B cell (primary cell): ENCODE measurements around the gene LRRC4B. TPM values are rescaled to one million over a fixed set of nuclear protein-coding genes. Genes with fewer than 3 reads are reported as not detected.
"Not testable (repeated sequence)": the region's sequence is repeated elsewhere in the genome, so short reads cannot be mapped to it uniquely, and the experiment has no call there.

Experiments used
- ATAC-seq: fragments of 200-7000 bp; cut with Tn5 transposase; one replicate; pipeline ENCODE4 v1.10.0; 2021; ENCODE audit warnings: low read depth, mild to moderate bottlenecking, moderate number of reproducible peaks, moderate library complexity
- CTCF ChIA-PET: fragments of 350-600 bp; sonication (Branson Sonifier 250); formaldehyde crosslinking; loops from one replicate; lab custom pipeline; 2021; ENCODE audit warnings: antibody characterized with exemption, inconsistent platforms; lab: Charles Lee
- POLR2A ChIA-PET: fragments of 350-600 bp; sonication (Branson Sonifier 250); formaldehyde crosslinking; loops from one replicate; lab custom pipeline; 2021; ENCODE audit warnings: antibody characterized with exemption; lab: Charles Lee
- DNase-seq: peaks from one replicate; pipeline ENCODE4 v3.0.0; 2013
- H2AFZ ChIP-seq: 2 replicates; pipeline ENCODE4 v1.6.1; 2012; ENCODE audit warnings: mild to moderate bottlenecking, low read depth, low read length; ENCODE audit not compliant: insufficient read depth, poor library complexity, severe bottlenecking
- H3K27ac ChIP-seq, 2 donors: 1 replicate in 1 of 2; 2 replicates in 1 of 2; pipeline ENCODE4 v1.5.1; 2012 to 2013; ENCODE audit warnings: low read length in 2 of 2, mild to moderate bottlenecking in 2 of 2, moderate library complexity in 1 of 2
- H3K27me3 ChIP-seq, 4 experiments: fragments of 200-600 bp in 1 of 4; sonication (generic) in 1 of 4; replicated peaks in 1 of 4; 1 replicate in 2 of 4; 2 replicates in 2 of 4; pipeline versions ENCODE4 v1.6.1 to v1.7.0; 2013 to 2016; ENCODE audit warnings: low read length in 3 of 4, mild to moderate bottlenecking in 2 of 4, mixed read lengths in 1 of 4, moderate library complexity in 1 of 4; ENCODE audit not compliant: insufficient read depth in 4 of 4, control insufficient read depth in 3 of 4; ENCODE audit errors: control extremely low read depth in 1 of 4
- H3K36me3 ChIP-seq, 2 experiments: replicated peaks in 1 of 2; 1 replicate in 1 of 2; 2 replicates in 1 of 2; pipeline versions ENCODE4 v1.6.1 to v1.7.1; 2013; ENCODE audit warnings: low read length in 1 of 2; ENCODE audit not compliant: insufficient read depth in 2 of 2, control insufficient read depth in 1 of 2; ENCODE audit errors: control extremely low read depth in 1 of 2, extremely low read depth in 1 of 2
- H3K4me1 ChIP-seq, 2 donors: fragments of 200-600 bp in 1 of 2; sonication (generic) in 1 of 2; 1 replicate in 1 of 2; 2 replicates in 1 of 2; pipeline versions ENCODE4 v1.5.1 to v1.6.1; 2013 to 2017; ENCODE audit warnings: low read length in 2 of 2; ENCODE audit not compliant: control insufficient read depth in 2 of 2, insufficient read depth in 2 of 2
- H3K4me2 ChIP-seq: replicated peaks from 2 replicates; pipeline ENCODE3; 2012; ENCODE audit warnings: mild to moderate bottlenecking, low read depth, low read length; ENCODE audit not compliant: poor library complexity, severe bottlenecking
- H3K4me3 ChIP-seq, 5 experiments: fragments of 200-600 bp in 1 of 5; sonication (generic) in 1 of 5; 1 replicate in 3 of 5; 2 replicates in 2 of 5; pipeline versions ENCODE4 v1.5.1 to v1.7.0; 2011 to 2016; ENCODE audit warnings: low read length in 4 of 5, mild to moderate bottlenecking in 4 of 5, low read depth in 2 of 5, control low read depth in 1 of 5, moderate library complexity in 1 of 5; ENCODE audit not compliant: insufficient read depth in 1 of 5; ENCODE audit errors: control extremely low read depth in 1 of 5, extremely low read depth in 1 of 5
- H3K79me2 ChIP-seq: fragments of 200-600 bp; sonication (generic); one replicate; pipeline ENCODE4 v1.6.0; 2016; ENCODE audit warnings: low read length; ENCODE audit not compliant: control insufficient read depth, insufficient read depth
- H3K9ac ChIP-seq: fragments of 200-600 bp; sonication (generic); 2 replicates; pipeline ENCODE4 v1.6.1; 2017; ENCODE audit warnings: mild to moderate bottlenecking, low read length, moderate library complexity
- H3K9me3 ChIP-seq, 3 donors: one replicate each; pipeline versions ENCODE4 v1.6.1 to v1.7.1; 2013; ENCODE audit warnings: low read length in 2 of 3; ENCODE audit not compliant: control insufficient read depth in 2 of 3, insufficient read depth in 1 of 3; ENCODE audit errors: control extremely low read depth in 1 of 3
- H4K20me1 ChIP-seq: 2 replicates; pipeline ENCODE4 v1.6.0; 2012; ENCODE audit warnings: mild to moderate bottlenecking, low read length; ENCODE audit not compliant: insufficient read depth, control insufficient read depth, poor library complexity, severe bottlenecking
- H3K27ac Mint-ChIP-seq: one replicate; pipeline ENCODE4 v1.8.0; 2021; ENCODE audit warnings: mixed read lengths
- H3K27me3 Mint-ChIP-seq: one replicate; pipeline ENCODE4 v1.8.0; 2021; ENCODE audit warnings: mixed read lengths
- H3K4me1 Mint-ChIP-seq: one replicate; pipeline ENCODE4 v1.8.0; 2021; ENCODE audit warnings: mixed read lengths
- H3K4me3 Mint-ChIP-seq: one replicate; pipeline ENCODE4 v1.8.0; 2021; ENCODE audit warnings: mixed read lengths
- H3K9me3 Mint-ChIP-seq: one replicate; pipeline ENCODE4 v1.8.0; 2022; ENCODE audit warnings: mixed read lengths; ENCODE audit not compliant: insufficient read depth
- EZH2 ChIP-seq: IDR thresholded peaks from 2 replicates; pipeline ENCODE4 v1.6.1; 2012; ENCODE audit warnings: borderline replicate concordance, low read depth, mild to moderate bottlenecking, moderate library complexity, low read length; ENCODE audit not compliant: insufficient read depth, poor library complexity, severe bottlenecking
- WGBS: methylation state at CpG from one replicate; pipeline ENCODE4 v1.1.5; 2013; ENCODE audit warnings: missing lambda C conversion rate; ENCODE audit not compliant: insufficient coverage; 5-methylcytosine and 5-hydroxymethylcytosine counted together
- intact Hi-C: fragments of 100-400 bp; cut with micrococcal nuclease; formaldehyde crosslinking; loops from one replicate; pipeline ENCODE4 v1.10.0; 2022
- polyA plus RNA-seq: library from polyadenylated mRNA; depleted of rRNA; stranded (reverse); fragments of >200 nt; gene quantifications from 2 replicates; pipeline ENCODE4 v1.2.3, GENCODE V29; 2012
- total RNA-seq, 2 donors: library from RNA; stranded (reverse); fragments of 120-200 nt in 1 of 2; gene quantifications; 1 replicate in 1 of 2; 2 replicates in 1 of 2; pipeline versions ENCODE4 v1.2.3 to v1.2.4, GENCODE V29; 2013 to 2022
- TF ChIP-seq, protein P1 (sequence below): fragments of 200-600 bp; IDR thresholded peaks from one replicate; pipeline ENCODE4 v1.8.0; 2022; ENCODE audit warnings: antibody characterized with exemption, mild to moderate bottlenecking

The LRRC4B gene
- total and polyA plus RNA-seq, 2 donors (not counting 1 experiment from before 2014, with no cell fraction given): 0.03 TPM; not detected in 1

DNA sequence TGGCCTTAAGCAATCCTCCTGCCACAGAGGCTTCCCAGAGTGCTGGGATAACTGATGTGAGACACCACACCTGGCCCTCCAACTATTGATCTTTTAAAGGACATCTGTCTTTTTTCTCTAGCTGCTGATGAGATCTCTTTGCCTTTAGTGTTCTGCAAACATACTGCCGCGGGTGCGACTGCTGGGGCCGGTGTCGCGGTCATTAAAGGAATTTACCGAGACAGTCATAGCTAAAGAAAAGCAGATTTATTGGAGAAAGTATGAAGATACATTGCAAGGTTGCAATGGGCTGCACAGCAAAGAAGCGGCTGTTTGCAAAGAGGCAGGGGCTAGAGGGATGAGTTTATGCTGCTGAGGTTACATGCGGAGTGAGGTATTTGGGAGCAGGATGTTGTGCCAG is 31.2 kb upstream of the LRRC4B start:
- DNase-seq: no peak
- ATAC-seq: no peak
- Histone ChIP-seq H3K27me3 (peaks cover 0 to 21% (median 4%) of the 10 kb centered on the region in 4 experiments), H3K9me3 (peaks cover 0 to 3% (median 0%) of the 10 kb centered on the region in 3 donors), H2AFZ (no peak overlapping the region), H3K4me3 (no peak overlapping the region), H3K27ac (no peak overlapping the region), H3K4me2 (no peak overlapping the region), H3K79me2 (no peaks in the 10 kb centered on the region), H3K36me3 (no peaks in the 10 kb centered on the region), H3K4me1 (no peaks in the 10 kb centered on the region), H3K9ac (no peak overlapping the region), H4K20me1 (no peaks in the 10 kb centered on the region)
- H3K9me3 Mint-ChIP-seq: no peaks in the 10 kb centered on the region
- peaks cover 39% of the 10 kb centered on the region for H3K27me3 Mint-ChIP-seq
- no peak overlapping the region for H3K27ac Mint-ChIP-seq
- TF ChIP-seq, protein P1, sequence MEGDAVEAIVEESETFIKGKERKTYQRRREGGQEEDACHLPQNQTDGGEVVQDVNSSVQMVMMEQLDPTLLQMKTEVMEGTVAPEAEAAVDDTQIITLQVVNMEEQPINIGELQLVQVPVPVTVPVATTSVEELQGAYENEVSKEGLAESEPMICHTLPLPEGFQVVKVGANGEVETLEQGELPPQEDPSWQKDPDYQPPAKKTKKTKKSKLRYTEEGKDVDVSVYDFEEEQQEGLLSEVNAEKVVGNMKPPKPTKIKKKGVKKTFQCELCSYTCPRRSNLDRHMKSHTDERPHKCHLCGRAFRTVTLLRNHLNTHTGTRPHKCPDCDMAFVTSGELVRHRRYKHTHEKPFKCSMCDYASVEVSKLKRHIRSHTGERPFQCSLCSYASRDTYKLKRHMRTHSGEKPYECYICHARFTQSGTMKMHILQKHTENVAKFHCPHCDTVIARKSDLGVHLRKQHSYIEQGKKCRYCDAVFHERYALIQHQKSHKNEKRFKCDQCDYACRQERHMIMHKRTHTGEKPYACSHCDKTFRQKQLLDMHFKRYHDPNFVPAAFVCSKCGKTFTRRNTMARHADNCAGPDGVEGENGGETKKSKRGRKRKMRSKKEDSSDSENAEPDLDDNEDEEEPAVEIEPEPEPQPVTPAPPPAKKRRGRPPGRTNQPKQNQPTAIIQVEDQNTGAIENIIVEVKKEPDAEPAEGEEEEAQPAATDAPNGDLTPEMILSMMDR: no peak
- no peak for TF ChIP-seq EZH2
- ChIA-PET CTCF (no interaction called here), POLR2A (no interaction called here)
- intact Hi-C loops: no loop called here
- 97% methylated on average over 5 of the region's 9 CpGs for WGBS
- no peak overlapping the region for H3K4me3 Mint-ChIP-seq
- no peaks in the 10 kb centered on the region for H3K4me1 Mint-ChIP-seq

DNA sequence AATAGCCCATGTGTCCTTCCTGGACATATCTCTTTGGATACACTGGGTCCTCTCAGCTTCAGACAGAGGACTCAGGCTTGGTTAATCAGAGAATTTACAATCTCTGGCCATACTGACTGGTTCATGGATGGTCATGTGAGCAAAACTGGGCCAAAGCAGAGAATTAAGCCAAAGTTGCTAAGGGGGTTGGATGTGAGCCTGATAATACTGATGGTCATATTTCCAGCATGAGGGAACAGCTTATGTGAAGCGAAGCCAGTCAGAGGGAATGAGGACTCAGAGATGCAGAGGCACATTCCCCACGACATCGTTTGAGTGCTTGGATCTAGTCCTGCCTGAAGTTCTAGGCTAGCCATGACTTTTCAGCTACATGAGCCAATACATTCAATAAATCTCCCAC is 22.0 kb upstream of the LRRC4B start:
- H3K4me2 ChIP-seq: no peak overlapping the region
- H3K4me1 ChIP-seq: no peaks in the 10 kb centered on the region
- intact Hi-C loops: no loop called here
- H3K79me2 ChIP-seq: no peaks in the 10 kb centered on the region
- H3K27ac ChIP-seq: no peak overlapping the region
- Mint-ChIP-seq H3K27ac (no peak overlapping the region), H3K27me3 (peaks cover 20% of the 10 kb centered on the region), H3K4me3 (no peak overlapping the region), H3K4me1 (no peaks in the 10 kb centered on the region), H3K9me3 (no peaks in the 10 kb centered on the region)
- H3K9ac ChIP-seq: no peak overlapping the region
- DNase-seq (no peak), ATAC-seq (no peak)
- no peak overlapping the region for H2AFZ ChIP-seq
- TF ChIP-seq, protein P1: no peak
- TF ChIP-seq EZH2: no peak
- H3K36me3 ChIP-seq: no peaks in the 10 kb centered on the region
- H3K9me3 ChIP-seq: no peaks in the 10 kb centered on the region
- ChIA-PET CTCF (no interaction called here), POLR2A (no interaction called here)
- no peaks in the 10 kb centered on the region for H3K27me3 ChIP-seq
- WGBS: 90% methylated on average over 3 of the region's 3 CpGs
- no peaks in the 10 kb centered on the region for H4K20me1 ChIP-seq
- no peak overlapping the region for H3K4me3 ChIP-seq

DNA sequence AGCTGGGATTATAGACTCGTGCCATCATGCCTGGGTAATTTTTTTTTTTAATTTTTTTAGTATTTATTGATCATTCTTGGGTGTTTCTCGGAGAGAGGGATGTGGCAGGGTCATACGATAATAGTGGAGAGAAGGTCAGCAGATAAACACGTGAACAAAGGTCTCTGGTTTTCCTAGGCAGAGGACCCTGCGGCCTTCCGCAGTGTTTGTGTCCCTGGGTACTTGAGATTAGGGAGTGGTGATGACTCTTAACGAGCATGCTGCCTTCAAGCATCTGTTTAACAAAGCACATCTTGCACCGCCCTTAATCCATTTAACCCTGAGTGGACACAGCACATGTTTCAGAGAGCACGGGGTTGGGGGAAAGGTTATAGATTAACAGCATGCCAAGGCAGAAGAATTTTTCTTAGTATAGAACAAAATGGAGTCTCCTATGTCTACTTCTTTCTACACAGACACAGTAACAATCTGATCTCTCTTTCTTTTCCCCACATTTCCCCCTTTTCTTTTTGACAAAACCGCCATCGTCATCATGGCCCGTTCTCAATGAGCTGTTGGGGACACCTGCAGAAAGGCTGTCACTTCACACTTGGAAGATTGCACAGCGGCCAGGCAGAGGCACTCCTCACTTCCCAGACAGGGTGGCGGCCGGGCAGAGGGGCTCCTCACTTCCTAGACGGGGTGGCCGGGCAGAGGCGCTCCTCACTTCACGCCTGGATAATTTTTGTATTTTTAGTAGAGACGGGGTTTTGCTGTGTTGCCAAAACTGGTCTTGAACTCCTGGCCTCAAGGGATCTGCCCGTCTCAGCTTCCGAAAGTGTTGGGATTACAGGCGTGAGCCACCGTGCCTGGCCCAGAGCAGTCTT is 13.8 kb upstream of the LRRC4B start:
- H3K4me1 Mint-ChIP-seq, H3K27ac ChIP-seq, H3K4me1 ChIP-seq, H3K9me3 Mint-ChIP-seq, H3K4me2 ChIP-seq, intact Hi-C loops, H4K20me1 ChIP-seq, H3K36me3 ChIP-seq, DNase-seq, POLR2A ChIA-PET, H3K27ac Mint-ChIP-seq, H2AFZ ChIP-seq, H3K4me3 Mint-ChIP-seq, H3K4me3 ChIP-seq, H3K27me3 ChIP-seq, ATAC-seq, H3K79me2 ChIP-seq, H3K9ac ChIP-seq, H3K9me3 ChIP-seq: not testable (repeated sequence)
- WGBS: 94% methylated on average over 8 of the region's 24 CpGs
- CTCF ChIA-PET: interaction anchor here (0.6 kb wide), 1 partner anchor 309 kb away, joined by 3 read pairs; no protein-coding TSS in a partner anchor
- H3K27me3 Mint-ChIP-seq: peaks cover 23% of the 10 kb centered on the region
